Measurements from ENCODE around the gene FAM151A. TPM values are rescaled to one million over a fixed set of nuclear protein-coding genes. Genes with fewer than 3 reads are reported as not detected.

The FAM151A gene
- total RNA-seq = not detected in 2 replicates

DNA sequence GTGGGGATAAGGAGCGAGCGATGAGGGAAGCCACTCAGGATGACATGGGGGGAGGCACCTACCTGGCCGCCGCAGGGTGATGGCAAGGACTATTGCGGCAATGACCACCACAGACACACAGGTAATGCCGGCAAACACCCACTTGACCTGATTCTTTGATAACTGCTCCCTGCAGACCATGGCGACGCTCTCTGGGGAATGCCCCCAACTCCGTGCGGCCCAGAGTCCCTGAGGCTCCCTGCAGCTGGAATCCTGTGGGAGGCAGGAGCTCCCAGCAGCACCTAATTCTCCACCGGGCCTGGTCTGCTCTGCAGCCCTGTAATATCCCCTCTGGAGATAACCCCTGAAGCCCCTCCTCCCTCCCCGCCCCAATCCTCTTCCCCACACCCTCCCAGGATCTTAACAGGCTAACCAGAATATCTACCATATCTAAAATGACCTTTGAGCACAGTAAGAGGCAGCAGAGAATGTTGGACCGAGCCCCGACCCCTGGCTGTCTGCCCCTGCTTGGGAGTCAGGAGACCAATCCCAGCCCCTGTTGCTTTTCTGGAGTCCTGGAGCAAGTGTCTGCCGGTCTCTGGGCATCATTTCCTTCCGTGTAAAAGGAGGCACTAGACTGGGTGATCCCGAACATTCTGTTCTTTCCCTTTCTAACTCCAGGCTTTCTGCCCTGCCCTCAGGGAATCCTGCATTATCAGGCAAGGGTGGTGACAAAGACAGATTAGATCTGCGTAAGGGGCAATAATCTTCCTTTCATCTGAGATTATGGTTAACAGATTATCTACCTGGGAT lies at the start of gene FAM151A:
Gene FAM151A, minus strand, starts transcription at position 310 of the 792 bp plus-strand sequence. Its CDS starts 130 bp downstream, at position 180.

DNA sequence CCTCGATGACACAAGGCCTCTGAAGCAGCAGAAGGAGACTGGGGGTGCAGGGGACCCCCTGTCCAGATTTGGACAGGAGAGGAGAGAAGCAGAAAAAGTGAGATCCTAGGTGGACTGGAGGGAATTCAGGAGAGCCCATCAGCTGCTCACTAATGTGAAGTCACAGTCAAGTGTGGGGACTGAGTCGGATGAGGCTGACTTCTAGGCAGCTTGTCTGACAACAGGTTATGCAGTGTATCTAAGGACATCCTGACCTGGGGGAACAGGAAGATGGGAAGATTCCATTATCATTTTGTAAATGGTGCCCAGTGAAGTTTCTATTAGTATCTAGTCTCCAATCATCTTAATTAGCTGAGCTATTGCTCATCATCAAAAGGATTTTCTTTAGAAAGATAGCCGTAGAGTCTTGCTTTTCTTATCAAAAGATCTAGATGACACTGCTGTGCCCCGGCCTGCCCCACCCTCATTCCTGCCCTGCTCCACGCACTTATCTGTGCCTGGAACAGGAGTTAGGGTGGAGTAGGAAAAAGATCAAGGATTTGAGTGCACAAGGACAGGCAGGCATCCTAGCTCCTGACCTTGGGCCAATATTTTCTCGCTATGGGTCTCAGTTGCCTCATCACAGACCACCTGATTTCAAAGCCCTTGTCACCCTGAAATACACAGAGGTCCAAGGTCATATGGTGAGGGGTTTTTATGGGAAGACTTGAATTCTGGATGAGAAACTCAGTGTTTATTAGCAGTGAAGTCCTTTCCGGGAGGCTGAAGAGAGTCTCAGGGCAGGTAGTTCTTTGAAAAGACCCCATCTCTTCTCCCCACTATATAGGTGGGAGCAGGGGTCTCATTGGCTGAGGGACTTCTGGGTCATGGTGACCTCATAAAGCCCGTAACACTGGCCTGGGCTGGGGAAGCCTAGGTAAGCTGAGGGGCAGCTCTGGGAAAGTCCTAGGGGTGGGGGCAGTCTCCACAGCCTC lies 17.8 kb upstream of the FAM151A start, which contains the start of gene MROH7:
Gene MROH7, plus strand, starts transcription at position 924 of the 974 bp plus-strand sequence. CDS start 11,141 bp downstream, outside the sequence.

Other genes starting within 250 kb of the FAM151A start
- 10.5 and 10.9 TPM in 2 replicates for gene SSBP3, start 217.1 kb downstream of the FAM151A start, total RNA-seq
- 3.6 and 3.8 TPM in 2 replicates for gene ACOT11, start 75.3 kb downstream of the FAM151A start, total RNA-seq
- 0.39 and 0.73 TPM in 2 replicates for gene MROH7, start 18.3 kb upstream of the FAM151A start, total RNA-seq
- gene TTC4, start 92.3 kb upstream of the FAM151A start, total RNA-seq = 14.6 and 17.9 TPM in 2 replicates
- 4.0 and 5.8 TPM in 2 replicates for gene PARS2, start 141.0 kb upstream of the FAM151A start, total RNA-seq
- gene TTC22, start 177.8 kb upstream of the FAM151A start, total RNA-seq = not detected in 2 replicates

All from smooth muscle cell of the pulmonary artery (primary cell).